ENCODE measurements around the gene LRRC72.

DNA sequence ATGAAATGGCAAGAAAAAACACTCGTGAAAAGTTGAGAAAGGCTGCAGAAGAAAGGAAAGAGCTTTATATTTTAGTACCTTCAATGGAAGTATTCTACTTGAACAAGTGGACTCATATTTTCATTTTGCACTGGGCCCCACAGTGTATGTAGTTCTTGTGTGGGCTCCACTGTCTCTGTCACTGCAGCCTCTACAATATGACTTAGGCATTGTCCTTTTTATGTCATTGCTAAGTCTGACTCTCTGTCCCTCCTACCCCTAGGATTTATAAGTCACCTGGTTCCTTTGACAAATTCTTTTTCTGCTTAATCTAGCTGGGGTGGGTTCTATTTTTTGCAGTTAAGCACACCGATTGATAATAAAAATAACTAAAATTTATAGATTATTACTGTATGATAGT is 33.4 kb upstream of the LRRC72 start:
- TF ChIP-seq, protein P1, sequence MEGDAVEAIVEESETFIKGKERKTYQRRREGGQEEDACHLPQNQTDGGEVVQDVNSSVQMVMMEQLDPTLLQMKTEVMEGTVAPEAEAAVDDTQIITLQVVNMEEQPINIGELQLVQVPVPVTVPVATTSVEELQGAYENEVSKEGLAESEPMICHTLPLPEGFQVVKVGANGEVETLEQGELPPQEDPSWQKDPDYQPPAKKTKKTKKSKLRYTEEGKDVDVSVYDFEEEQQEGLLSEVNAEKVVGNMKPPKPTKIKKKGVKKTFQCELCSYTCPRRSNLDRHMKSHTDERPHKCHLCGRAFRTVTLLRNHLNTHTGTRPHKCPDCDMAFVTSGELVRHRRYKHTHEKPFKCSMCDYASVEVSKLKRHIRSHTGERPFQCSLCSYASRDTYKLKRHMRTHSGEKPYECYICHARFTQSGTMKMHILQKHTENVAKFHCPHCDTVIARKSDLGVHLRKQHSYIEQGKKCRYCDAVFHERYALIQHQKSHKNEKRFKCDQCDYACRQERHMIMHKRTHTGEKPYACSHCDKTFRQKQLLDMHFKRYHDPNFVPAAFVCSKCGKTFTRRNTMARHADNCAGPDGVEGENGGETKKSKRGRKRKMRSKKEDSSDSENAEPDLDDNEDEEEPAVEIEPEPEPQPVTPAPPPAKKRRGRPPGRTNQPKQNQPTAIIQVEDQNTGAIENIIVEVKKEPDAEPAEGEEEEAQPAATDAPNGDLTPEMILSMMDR (IDR thresholded peaks at IDR 0.05; ENCODE audit: insufficient read depth, low read depth, low read length), result no peak
- no peak for TF ChIP-seq EZH2 (IDR thresholded peaks at IDR 0.05; ENCODE audit: insufficient read depth, low read length)

All from astrocyte (in vitro differentiated cells and primary cell).